ENCODE results near the gene RPS14.
A peak's percentile ranks its signal among the peaks of the same experiment; 100 is the strongest.
"Not testable (repeated sequence)": the region's sequence is repeated elsewhere in the genome, so short reads cannot be mapped to it uniquely, and the experiment has no call there.

Gene RPS14

DNA sequence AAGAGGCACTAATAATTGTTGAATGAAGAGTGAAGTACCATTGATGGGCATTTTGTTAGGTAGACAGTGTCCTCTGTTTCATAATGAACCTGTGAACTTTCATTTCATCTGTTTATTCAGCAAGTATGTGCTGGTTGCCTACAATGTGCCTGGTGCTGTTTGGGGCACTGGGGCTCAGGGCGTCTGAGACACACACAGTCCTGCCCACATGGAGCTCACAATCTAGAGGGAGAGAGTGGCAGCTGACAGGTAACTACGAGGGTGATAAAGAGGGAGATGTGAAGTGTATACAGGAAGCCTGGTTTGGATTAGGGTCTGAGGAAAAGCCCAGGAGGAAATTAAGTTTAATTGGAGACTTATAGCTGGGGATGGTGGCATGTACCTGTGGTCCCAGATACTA is 29.9 kb upstream of the RPS14 start:
- DNase-seq, result no peak

DNA sequence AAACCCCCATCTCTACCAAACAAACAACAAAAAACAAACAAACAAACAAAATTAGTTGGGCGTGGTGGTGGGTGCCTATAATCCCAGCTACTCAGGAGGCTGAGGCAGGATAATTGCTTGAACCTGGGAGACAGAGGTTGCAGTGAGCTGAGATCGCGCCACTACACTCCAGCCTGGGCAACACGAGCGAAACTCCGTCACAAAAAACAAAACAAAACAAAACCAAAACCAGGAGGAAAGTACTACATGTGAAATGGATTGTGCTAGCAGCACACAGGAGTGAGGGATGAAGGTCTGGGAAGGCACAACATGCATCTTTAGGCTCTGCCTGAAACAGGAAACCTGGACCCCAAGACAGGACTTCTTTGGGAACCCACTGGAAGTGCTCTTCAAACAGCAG is 27.0 kb upstream of the RPS14 start:
- not testable (repeated sequence) for DNase-seq

DNA sequence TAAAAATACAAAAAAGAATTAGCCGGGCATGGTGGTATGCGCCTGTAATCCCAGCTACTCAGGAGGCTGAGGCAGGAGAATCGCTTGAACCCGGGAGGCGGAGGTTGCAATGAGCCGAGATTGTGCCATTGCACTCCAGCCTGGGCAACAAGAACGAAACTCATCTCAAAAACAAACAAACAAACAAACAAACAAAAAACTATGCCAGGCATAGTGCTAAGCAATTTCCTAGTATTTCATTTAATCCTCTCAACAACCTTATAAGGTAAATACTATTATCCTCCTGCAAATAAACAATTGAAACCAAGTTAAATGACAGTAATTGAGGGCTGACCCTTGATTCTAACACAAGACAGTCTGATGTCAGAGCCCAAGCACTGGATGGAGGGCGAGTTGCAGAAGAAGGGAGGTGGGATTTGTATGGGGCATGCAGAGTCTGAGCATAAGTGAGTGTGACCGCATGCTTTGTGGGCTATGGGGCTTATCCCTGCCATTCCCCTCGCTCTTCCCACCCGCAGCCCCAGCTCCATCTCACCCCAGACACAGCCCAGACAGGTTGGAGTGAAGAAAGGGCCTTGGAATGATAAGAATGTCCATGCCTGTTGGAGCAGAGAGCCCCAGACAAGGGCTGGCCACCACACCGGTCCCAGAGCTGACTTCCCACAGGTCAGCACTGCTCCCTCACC is 24.3 kb upstream of the RPS14 start:
- no peak for DNase-seq

DNA sequence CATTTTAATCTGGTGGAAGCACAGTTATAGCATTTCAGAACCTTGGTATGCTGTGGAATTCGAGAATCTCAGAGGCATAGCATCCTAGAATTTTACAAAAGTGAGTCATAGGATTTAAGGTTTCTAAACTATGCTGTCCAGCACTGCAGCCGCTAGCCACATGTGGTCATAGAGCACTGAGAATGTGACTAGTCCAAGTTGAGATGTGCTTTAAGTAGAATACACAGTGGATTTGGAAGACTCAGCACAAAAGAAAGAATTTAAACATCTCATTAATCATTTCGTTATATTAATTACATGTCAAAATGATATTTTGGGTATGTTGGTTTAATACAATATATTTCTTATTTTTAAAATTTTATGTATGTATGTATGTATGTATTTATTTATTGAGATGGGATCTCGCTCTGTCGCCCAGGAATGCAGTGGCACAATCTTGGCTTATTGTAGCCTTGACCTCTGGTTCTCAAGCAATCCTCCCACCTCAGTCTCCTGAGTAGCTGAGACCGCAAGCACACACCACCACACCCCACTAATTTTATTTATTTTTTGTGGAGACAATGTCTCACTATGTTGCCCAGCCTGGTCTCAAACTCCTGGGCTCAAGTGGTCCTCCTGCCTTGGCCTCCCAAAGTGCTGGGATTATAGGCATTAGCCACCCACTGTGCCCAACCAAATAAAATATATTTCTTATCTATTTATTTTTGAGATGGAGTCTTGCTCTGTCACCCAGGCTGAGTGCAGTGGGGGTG is 20.4 kb upstream of the RPS14 start:
- no peak for DNase-seq

DNA sequence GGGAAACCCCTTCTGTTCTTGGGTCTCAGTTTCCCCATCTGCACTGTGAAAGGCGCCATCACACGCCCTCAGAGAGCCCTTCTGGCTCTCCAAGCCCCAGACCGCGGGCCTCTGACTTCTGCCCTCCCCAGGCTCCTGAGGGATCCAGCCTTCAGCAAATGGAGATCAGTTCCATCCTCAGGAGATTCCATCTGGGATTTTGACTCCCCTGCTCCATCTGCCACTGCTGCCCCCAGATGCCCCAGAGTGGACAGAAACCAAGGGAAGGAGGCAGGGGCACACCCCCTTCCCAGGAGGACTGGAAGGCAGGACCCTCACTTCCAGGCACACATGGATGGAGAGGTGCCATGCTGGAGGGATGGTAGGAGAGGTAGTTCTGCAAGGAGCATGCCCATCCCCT is 18.7 kb upstream of the RPS14 start:
- DNase-seq, result no peak

DNA sequence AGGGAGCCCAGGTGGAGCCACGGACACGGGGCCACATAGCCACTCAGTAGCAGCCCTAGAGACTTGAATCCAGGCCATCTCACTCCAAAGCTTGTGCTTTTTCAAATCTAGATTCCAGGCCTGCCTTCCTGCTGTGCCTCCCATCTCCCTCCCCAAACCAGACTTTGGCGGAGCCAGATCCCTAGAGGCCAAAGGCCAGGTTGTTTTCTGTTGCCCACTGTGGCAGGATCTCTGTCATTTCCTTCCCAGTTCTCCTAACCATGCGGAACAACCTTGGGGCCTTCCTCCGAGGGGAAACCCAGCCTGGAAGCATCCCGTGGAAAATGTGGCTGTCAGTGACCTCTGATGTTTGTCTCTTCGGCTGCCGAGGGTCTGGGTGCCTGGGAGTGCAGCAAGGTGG is 16.4 kb upstream of the RPS14 start:
- no peak for DNase-seq

DNA sequence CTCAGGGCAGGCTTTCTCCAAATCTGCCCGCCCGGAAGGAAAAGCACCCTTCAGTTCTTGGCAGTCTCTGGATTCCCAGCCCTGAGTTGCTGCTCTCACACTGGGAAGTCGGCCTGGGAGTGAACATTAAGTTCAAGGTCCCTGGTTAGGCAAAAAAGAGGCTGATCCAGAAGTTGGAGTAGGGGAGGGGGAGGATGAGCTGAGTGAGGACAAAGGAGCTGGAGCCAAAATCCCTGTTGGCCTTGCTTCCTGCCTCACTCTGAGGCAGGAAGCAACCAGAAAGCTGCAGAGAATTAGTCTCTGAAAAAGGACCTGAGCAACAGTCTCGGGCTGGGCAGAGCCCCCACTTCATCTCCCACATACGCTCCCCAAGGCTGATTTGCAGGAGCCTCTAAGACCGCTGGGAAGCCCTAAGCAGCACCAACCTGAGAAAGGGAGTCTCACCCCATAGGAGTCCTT is 15.0 kb upstream of the RPS14 start:
- DNase-seq, result no peak

DNA sequence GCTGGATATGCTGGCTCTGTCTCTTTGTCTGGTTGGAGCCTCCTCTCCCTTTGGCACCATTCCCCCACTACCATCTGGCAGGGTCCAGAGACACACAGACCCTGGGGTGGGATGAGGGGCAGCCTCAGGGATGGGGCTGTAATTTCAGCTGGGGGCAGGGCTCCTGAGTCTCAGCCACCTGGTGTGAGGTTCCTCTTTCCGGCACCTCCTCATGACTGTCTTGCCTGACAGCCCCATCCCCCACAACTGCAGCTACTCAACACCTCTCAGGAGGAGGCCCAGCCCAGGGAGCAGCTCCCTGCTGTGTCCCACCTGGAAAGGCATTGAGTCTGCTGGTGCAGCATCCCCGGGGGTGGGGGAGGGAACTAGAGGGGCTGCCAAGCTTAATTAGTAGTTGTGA is 11.7 kb upstream of the RPS14 start:
- no peak for DNase-seq

DNA sequence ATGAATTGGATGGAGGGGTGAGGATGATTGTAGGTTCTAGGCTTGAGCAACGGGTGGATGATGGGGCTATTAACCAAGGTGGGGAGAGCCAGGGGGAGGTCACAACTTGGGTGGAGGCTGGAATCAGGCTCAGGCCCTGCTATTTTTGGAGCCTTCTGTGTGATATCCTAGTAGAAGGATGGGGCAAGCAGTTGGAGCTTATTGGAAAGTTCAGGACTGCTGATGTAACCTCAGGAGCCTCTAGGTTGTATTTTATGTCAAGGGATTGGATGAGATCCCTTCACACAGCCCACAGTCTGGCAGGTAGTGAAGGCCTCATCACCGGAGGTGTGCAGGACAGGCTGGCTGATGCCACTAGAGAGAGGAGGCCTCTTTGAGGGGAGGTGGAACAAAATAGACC is 11.2 kb upstream of the RPS14 start:
- no peak for DNase-seq

DNA sequence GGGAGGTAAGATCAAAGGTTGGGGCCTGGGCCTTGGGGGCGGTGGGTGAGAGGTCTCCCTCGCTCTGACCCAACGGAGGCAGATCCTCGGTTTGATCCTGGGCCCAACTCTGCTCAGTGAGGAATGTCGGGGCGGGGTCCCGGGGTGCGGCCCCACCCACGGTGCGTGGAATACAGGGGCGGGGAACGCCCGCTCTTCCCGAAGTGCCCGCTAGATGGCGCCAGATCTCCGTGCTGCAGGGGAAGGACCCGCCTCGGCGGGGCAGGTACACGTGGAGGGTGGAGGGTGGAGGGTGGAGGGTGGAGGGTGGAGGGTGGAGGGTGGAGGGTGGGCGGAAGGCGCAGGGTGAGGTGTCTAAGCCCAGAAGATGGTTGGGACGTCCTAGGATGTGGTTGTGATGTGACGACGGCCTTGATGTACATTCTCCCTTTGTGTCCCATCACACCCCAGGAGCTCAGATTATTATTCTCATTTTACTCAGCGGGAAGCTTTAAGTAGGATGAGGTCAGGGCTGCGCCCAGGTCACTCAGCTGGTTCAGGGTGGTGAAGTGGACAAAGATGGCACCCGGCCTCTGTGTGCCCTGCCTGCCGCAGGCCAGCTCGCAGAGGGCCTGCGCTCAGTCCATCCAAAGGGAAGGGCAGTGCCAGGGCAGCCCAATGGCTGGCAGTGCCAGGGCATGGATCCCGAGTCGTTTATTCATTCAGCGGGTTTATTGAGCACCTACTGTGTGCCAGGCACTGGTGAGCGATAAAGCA is 9.4 kb upstream of the RPS14 start:
- peak; percentile 72 to 84 (median 79) for DNase-seq

DNA sequence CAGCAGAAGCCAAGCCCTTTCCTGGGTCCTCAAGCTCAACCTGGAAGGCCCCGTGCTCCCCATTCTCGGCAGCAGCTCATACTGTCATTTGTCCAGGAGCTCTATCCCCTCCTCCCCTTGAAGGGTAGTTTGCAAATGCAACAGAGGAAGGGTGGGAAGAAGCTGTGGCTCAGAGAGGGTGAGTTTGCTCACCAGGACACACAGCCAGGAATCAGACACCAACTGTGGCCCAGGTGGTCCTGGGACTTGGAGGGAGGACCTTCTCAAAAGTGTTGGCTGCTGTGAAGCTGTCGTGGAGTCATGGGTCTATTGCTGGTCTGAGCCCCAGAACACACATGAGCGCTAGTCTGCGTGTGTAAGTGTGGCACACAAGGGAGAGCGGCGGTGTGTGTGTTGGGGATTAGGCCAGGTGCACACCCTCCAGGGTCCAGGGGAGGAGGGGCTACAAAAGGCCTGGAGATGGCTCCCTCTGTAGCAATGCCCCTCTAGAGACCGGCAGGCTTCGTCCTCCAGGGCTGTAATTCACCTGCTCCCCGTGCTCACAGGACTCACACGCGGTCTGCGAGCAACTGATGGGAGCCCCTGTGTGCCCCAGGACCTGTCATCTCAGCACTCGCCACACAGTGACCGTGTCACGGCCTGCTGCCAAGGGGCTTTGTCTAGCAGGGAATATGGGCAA is 8.2 kb upstream of the RPS14 start:
- DNase-seq, result no peak

DNA sequence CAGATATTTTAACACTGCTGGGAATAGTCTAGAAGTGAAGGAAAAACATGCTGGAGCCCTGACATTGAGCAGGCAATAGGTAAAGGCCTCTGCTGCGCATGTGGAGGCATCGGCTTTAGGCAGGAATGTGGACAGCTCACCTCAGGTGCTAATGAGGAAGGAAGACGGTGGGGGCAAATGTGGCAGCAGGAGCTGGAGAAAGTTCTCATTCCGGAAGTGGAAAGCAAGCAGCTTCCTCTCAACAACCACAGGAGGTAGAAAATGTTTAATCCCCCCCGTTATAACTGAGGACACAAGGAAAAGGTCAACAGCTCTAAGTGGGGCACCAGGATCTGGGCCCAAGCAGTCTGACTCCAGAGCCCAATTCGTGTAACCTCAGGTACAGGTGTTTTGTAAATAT is 7.6 kb upstream of the RPS14 start:
- peak in 1 of 5 experiments; percentile 18 for DNase-seq

DNA sequence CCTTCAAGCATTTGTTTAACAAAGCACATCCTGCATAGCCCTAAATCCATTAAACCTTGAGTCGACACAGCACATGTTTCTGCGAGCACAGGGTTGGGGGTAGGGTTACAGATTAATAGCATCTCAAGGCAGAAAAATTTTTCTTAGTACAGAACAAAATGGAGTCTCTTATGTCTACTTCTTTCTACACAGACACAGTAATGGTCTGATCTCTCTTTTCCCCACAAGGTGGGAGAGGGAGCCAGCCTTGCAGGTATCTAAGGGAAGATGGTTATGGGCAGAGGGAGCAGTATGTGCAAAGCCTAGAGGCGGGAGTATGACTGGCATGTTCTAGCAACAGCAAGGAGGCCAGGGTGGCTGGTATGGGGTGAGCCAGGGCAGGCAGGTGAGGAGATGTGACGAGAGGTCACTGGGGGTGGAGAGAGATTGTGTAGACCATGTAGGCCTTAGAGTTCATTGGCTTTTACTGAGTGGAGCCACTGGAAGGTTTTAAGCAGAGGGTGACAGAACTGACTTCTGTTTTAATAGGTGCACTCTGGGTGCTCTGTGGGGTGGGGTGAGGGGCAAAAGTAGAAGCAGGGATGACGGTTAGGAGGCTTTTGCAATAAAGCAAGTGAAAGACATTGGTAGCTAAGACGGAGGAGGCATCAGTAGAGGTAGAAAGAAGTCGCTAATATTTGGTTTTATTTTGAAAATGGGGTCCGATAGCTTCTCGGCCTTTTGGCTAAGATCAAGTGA is 5.1 kb upstream of the RPS14 start:
- DNase-seq, result no peak

DNA sequence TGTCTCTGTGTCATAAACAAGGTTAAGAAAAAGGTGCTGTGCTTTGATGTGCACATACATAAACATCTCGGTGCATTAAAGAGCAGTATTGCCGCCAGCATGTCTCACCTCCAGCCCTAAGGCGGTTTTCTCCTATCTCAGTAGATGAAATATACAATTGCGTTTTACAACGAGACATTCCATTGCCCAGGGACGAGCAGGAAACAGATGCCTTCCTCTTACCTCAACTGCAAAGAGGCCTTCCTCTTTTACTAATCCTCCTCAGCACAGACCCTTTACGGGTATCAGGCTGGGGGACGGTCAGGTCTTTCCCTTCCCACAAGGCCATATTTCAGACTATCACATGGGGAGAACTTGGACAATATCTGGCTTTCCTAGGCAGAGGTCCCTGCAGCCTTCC is 4.5 kb upstream of the RPS14 start:
- DNase-seq, result not testable (repeated sequence)

DNA sequence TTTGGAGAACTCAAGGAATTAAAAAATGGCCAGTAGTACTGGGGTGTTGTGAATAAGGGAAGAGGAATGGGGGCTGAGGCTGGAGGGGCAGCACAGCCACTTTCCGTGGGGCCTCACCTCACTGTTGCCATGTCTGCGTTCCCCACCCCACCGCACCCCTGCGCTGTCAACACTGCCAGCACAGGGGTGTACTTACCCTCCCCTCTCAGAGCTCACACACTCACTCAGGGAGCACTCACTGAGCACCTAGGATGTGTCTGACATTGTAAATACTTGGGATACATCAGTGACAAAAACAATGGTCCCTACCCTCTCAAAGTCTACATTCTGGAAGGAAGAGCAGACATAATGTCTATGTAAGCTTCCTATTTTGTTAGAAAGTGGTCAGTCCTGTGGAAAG is 3.4 kb upstream of the RPS14 start:
- no peak for DNase-seq

DNA sequence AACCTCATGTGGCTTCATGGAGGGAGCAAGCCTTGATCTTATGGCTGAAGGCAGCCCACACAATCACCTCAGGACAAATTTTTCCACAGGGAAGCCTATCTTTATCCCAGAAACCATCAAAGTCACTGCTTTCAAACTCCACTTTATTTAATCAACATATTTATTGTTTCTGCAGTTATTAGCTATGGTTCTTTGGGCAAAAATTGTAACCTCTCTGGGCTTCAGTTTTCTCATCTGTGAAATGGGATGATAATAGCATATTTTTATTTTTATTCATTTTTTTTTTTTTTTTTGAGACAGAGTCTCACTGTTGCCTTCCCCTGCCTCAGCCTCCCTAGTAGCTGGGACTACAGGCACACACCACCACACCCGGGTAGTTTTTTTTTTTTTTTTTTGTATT is 2.1 kb upstream of the RPS14 start:
- no peak for DNase-seq

DNA sequence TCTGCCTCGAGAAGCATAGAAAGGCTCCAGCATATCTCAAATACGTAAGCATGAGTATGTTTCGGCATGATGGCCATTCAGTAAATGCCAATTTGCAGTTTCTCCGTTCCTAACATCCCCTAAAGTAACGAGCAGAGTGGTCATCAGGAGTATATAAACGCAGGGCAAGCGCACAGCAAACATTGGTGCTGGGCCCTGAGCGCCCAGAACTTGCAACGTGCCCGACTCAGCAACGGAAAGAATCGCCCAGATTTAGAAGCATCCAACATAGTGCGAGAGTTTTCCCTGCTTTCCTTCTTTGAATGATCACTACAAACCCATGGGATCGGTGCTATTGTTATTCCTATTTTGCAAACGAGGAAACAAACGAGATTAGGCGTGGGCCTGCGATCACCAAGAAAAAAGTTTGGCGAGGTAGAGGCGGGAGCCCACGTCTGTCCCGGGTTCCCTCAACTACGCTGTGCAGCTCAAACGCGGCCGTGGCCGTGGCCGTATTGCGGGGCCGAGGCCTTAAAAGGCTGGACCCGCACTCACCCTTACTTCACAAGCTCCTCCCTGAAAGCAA is 505 bp downstream of the RPS14 start:
- DNase-seq, result peak in 1 of 5 experiments; percentile 29

DNA sequence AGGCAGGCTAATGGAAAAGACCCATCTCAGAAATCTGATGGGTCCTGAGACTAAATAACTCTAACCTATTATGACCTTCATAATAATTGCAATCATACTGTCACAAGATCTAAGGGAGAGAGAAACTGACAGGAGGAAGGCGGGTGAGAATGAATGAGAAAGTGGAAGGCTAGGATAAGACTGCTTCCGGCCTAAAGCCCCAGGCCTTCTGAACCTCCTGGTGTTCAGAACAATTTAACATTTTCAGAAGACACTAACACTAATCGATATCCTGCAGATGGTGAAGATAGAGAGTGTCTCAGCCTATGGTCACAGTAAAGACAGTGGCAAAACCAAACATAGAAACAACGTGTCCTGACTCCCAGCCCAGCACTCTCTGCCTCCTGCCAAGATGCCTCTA is 1.2 kb downstream of the RPS14 start:
- DNase-seq, result peak in 1 of 5 experiments; percentile 16

DNA sequence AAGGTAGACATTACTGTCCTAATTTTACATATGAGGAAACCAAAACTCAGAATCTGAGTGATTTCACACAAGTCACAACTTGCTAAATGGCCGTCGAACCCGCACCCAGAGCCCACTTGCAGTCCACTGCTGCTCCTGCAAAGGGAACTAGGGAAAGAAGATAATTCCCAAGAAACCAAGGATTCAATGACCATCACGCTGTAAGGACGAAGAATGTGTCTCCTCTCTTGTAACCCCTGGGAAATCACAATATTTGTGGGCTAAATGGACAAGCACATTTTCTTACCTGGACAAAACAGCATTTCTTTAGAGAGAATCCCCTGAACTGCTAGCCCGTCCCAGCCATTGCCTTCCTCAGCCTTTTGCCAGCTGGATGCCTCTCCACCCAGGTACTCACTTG is 2.4 kb downstream of the RPS14 start:
- DNase-seq, result no peak

DNA sequence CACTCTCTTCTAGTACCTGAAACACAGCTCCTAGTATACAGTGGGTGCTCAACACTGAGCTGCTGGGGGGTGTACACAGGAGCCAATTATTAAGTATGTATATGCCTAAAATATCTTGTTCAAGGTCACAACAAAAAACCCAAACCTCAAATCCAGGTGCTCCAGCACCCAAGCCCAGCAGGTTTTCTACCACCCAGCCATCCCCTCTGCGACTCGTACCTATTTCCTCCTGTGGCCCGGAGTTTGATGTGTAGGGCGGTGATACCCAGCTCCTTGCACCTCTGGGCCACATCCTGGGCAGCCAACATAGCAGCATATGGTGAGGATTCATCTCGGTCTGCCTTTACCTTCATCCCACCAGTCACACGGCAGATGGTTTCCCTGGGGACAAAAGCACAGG is 3.0 kb downstream of the RPS14 start:
- DNase-seq, result no peak

DNA sequence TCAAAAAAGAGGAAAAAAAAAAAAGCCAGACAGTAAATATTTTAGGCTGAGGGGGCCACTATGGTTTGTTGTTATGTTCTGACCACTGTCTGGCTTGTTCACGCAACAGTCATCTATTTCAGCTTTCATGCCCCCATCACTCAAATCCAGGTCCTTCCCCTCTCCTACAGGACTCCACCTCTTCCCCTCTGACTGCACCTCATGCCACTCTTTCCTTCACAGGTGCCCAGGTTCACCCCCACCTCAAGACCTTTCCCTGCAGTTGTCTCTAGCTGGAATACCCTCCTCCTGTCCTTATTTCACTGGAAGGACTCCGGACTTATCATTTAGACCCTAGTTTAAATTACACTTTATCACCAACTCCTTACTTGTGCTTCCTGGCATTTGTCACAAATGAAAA is 3.5 kb downstream of the RPS14 start:
- DNase-seq, result no peak

DNA sequence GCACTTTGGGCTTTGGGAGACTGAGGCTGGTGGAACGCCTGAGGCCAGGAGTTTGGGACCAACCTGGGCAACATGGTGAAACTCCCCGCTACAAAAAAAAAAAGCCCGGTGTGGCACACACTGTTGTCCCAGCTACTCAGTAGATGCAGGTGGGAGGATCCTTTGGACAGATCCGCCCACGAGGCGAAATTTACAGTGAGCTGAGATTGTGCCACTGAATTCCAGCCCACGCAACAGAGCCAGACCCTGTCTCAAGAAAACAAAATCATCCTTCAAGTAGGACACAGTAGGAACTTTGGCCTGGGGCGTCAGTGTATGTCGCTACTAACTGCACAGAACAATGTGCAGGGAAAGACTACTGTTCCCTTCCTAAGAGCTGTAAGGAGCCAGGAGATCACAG is 4.8 kb downstream of the RPS14 start:
- DNase-seq, result no peak

All from T-helper 2 cell (primary cell).